RKO (cell line): Measurements from ENCODE around the gene DNTT.

Experiments
- DNase-seq: peaks from one replicate; pipeline ENCODE4 v3.0.0-alpha.2; 2016; ENCODE audit warnings: low spot score

The DNTT gene

GRCh38 chr10:96304230-96304629 is at the start of gene DNTT:
TSS of gene DNTT (plus strand) at chr10:96304434. CDS start at chr10:96304498, 64 bp downstream.
- DNase-seq, result no peak

GRCh38 chr10:96254976-96255375 is 49.3 kb upstream of the DNTT start:
- no peak for DNase-seq

- no peak for DNase-seq
Measured at GRCh38 chr10:96255549-96256333, 48.5 kb upstream of the DNTT start.

GRCh38 chr10:96257944-96258343 is 46.3 kb upstream of the DNTT start:
- no peak for DNase-seq

GRCh38 chr10:96259150-96259549 is 45.1 kb upstream of the DNTT start:
- DNase-seq, result no peak

- no peak for DNase-seq
Measured at GRCh38 chr10:96260014-96260413, 44.2 kb upstream of the DNTT start.

GRCh38 chr10:96261132-96261531 is 43.1 kb upstream of the DNTT start:
- no peak for DNase-seq

- DNase-seq, result no peak
Measured at GRCh38 chr10:96261930-96262329, 42.3 kb upstream of the DNTT start.

- DNase-seq, result no peak
Measured at GRCh38 chr10:96263176-96263575, 41.1 kb upstream of the DNTT start.

GRCh38 chr10:96263669-96264068 is 40.6 kb upstream of the DNTT start:
- no peak for DNase-seq

- no peak for DNase-seq
Measured at GRCh38 chr10:96264938-96265337, 39.3 kb upstream of the DNTT start.

- DNase-seq, result no peak
Measured at GRCh38 chr10:96266118-96266770, 38.0 kb upstream of the DNTT start.

- DNase-seq, result no peak
Measured at GRCh38 chr10:96267234-96267705, 37.0 kb upstream of the DNTT start.

GRCh38 chr10:96268341-96268909 is 35.8 kb upstream of the DNTT start:
- no peak for DNase-seq

GRCh38 chr10:96269438-96270300 is 34.6 kb upstream of the DNTT start:
- DNase-seq, result no peak

GRCh38 chr10:96270571-96270970 is 33.7 kb upstream of the DNTT start:
- DNase-seq, result no peak

- no peak for DNase-seq
Measured at GRCh38 chr10:96271016-96271815, 33.0 kb upstream of the DNTT start, which contains the start of gene BLNK. TSS of gene BLNK (minus strand) at chr10:96271569. CDS start at chr10:96271398, 171 bp downstream.

GRCh38 chr10:96272316-96273280 is 31.6 kb upstream of the DNTT start:
- no peak for DNase-seq

GRCh38 chr10:96275685-96276418 is 28.4 kb upstream of the DNTT start:
- no peak for DNase-seq
